Medulla oblongata (tissue), 1 donor: ENCODE data around the gene IMMP2L.
"Not testable (repeated sequence)": the region's sequence is repeated elsewhere in the genome, so short reads cannot be mapped to it uniquely, and the experiment has no call there.

ENCODE experiments used
- DNase-seq: peaks from one replicate; pipeline ENCODE4 v3.0.0-alpha.2; 2015; ENCODE audit errors: extremely low spot score

Gene IMMP2L

DNA sequence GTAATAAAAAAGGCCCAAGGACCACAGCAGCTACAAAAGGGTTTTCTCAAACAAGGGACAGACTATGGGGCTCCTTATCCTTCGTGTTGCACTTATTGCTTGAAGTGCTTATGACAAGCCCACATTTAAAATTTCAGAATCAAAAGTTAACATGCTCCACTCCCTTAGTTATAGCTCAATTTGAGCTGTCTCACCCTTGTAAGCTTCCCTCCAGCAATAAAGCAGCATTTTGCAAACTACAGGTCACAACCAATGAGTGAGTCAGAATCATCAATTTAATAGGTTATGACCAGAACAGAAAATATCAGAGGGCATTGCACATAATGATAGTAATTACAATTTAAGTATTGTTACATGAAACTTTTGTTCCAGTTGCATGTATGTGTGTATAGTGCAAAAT, 53.0 kb downstream of the IMMP2L start:
- no peak for DNase-seq

DNA sequence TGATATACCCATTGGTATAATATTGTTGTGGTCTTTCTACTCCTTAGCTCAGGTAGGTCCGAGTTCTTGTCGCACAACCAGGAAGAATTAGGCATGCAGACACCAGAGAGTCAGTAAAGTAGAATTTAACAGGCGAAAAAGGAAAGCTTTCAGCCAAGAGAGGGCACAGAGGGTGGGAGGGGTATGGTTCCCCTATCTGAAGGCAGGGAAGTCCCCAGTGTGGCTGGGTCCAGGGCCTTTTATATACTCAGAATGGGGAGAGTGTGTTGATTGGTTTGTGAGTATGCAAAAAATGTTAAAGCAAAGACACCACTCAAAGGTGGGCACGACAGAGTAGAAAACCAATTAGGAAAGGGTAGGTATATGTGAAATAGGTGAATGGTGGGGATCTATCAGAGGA, 53.9 kb downstream of the IMMP2L start:
- DNase-seq: no peak

DNA sequence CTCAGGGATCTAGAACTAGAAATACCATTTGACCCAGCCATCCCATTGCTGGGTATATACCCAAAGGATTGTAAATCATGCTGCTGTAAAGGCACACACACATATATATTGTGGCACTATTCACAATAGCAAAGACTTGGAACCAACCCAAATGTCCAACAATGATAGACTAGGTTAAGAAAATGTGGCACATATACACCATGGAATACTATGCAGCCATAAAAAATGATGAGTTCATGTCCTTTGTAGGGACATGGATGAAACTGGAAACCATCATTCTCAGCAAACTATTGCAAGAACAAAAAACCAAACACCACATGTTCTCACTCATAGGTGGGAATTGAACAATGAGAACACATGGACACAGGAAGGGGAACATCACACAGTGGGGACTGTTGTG, 56.9 kb downstream of the IMMP2L start:
- not testable (repeated sequence) for DNase-seq

DNA sequence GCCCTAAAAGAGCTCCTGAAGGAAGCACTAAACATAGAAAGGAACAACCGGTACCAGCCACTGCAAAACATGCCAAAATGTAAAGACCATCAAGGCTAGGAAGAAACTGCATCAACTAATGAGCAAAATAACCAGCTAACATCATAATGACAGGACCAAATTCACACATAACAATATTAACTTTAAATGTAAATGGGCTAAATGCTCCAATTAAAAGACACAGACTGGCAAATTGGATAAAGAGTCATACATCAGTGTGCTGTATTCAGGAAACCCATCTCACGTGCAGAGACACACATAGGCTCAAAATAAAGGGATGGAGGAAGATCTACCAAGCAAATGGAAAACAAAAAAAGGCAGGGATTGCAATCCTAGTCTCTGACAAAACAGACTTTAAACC, 60.5 kb downstream of the IMMP2L start:
- DNase-seq: not testable (repeated sequence)

GRCh38 chr7:111499027-111499426, 63.3 kb downstream of the IMMP2L start:
- peak; percentile 2 for DNase-seq

DNA sequence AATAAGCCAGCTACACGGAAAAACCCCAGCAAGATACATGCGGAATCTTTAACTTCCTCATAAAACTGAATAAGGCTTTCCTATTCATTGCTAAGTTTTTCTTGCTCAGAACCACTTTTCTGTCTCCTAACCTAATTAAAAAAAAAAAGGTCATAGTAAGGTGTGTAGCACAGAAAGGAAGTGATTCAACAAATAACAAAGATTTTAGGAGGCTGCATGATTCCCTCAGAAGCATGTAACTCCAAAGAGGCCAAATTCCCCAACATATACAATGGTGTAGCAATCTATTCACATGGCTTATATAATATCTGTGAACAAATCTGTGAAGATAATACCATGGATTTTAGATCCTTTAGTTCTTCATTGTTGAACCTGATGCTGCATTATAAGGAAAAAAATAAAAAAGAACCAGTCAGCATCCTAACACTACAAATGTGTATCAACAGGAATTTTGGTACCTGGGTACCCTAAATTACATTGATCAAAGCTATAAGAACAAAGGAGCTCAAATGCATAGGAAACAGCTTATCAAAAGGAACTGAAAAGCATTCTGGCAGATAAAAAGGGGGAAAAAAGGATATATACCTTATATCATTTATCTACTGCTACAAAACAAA, 63.8 kb downstream of the IMMP2L start:
- DNase-seq: no peak

DNA sequence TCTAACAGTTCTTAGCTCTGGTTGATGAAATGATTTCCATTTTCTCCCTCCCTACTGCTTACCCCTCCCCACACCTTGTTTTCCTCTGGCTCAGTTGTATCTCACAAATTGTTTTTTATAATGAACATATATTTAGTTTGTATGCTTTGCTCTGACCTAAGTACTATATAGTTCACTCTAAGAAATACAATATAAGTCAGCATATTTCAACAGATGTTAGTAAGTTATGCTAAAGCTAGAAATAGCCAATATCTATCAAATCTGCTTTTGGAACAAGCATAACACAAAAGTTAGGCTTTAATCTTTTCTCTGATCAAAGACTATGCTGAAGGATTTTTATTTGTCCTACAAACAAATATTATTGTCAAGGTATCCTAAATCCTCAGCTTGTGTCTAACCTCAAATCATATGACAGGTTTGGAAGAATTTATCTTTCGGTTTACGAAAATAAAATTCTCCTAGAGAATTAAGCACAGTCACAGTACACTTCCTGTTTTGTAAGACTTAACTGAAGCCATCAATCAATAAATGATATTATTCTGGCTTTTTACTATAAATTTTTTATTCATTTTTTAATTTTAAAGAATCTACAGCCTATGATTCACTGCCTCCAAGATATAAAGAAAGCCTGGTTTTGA, 67.0 kb downstream of the IMMP2L start:
- no peak for DNase-seq

DNA sequence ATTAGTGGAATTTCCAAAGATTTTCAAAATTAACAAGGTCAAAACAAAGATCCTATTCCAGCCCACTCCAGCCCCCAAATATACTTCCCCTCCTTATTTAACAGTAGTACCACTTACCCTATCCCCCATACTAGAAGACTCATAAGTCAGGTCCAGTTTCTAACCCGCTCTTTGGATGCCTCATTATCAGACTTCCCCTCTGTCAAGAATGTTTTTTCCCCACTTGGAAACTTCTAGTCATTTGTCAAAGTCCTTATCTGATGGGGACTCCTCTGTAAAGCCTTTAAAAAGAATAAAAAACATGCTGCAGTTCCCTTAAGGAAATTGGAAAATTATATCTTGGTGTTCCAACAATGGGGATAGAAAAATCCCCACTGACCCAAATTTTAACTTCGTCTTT, 70.1 kb downstream of the IMMP2L start:
- no peak for DNase-seq

GRCh38 chr7:111486472-111487142, 75.7 kb downstream of the IMMP2L start:
- DNase-seq: peak; percentile 71

DNA sequence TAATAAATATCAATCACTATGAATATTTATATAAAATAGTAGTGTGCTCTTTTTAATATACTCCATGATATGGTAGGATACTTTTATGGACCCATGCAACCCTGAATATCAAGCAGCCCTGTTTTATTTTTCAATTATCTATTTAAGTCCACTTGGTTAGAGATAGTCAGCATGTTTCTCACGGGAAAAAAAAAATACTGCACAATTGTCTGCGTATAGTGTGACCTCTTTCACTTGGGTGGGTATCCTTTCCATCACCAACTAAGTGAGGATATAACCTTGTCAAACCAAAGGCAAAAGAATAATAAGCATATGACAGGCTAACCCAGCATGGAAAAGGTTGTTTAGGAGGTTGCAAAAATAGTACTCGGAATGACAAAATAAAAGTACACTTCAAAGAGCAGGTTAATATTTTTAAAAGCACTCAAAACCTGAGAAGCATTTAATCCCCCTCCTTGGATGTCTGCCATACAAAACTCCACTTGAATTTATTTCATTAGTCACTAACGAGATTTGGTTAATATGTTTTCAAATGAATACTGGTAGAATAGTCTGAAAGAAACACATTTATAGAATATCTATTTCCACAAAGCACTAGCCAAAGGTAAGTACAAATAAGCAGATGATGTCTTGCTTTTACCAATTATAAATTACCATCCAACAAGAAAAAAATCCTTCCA, 76.5 kb downstream of the IMMP2L start:
- no peak for DNase-seq

DNA sequence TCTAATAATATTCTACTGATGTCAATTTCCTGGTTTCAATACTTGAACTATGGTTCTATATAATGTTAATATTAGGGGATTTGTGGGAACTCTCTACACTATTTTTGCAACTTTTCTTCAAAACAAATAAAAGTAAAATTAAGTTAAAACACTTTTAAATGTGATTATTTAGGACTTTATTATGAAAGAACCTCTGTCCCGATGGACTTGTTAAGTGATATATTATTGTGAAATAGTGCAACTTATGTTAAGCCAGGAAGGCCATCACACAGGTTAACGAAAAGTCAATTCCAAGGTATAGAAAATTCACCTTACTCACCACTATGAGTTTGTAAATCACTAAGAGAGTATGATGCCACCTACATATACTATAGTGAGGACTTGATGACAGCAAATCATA, 79.2 kb downstream of the IMMP2L start:
- DNase-seq: no peak

- DNase-seq: no peak
These were observed 84.6 kb downstream of the IMMP2L start for GRCh38 chr7:111477462-111478225.

GRCh38 chr7:111476586-111477293, 85.6 kb downstream of the IMMP2L start:
- no peak for DNase-seq

GRCh38 chr7:111475959-111476358, 86.3 kb downstream of the IMMP2L start:
- DNase-seq: no peak

- no peak for DNase-seq
These were observed 86.9 kb downstream of the IMMP2L start for GRCh38 chr7:111475419-111475748.

GRCh38 chr7:111474723-111475418, 87.4 kb downstream of the IMMP2L start:
- DNase-seq: no peak

DNA sequence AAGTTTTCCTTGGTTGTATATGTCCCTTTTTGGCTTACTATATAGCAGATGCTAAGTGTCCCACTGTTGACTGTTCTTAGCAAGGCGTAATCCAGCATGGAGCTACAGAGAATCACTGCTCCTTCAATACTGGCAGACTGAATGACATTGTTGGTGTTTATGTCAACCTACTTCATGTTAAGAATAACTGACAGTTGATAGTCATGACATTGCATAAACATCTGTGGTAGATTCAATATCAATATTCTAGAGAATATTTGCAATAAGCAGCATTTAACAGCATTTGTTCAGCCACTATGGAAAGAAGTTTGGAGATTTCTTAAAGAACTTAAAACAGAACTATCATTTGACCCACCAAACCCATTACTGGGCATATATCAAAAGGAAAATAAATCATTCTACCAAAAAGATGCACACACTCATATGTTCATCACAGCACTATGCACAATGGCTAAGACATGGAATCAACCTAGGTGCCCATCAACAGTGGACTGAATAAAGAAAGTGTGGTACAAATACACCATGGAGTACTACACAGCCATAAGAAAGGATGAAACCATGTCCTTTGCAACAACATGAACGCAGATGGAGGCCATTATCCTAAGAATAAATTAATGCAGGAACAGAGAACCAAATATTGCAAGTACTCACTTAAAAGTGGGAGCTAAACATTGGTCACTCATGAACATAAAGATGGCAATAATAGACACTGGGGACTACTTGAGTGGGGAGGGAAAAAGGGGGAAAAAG, 88.7 kb downstream of the IMMP2L start:
- DNase-seq: no peak

DNA sequence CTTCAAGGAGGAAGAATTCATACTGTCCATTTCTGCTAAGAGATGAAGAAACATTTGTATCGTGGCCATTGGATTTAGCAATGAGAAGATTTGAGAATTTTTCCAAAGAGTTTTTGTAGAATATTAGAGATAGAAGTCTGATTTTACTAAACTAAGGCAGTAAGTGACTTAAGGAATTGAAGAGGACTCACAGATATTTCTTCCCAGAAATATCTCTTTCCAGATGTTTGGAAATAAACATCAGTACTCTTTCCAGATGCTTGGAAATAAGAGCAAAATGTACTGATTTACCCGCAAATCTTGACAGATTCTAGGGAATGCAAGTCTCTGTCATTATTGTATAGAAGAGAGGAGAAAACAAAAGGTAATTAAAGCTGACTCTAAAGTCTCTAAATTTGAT, 91.3 kb downstream of the IMMP2L start:
- no peak for DNase-seq

DNA sequence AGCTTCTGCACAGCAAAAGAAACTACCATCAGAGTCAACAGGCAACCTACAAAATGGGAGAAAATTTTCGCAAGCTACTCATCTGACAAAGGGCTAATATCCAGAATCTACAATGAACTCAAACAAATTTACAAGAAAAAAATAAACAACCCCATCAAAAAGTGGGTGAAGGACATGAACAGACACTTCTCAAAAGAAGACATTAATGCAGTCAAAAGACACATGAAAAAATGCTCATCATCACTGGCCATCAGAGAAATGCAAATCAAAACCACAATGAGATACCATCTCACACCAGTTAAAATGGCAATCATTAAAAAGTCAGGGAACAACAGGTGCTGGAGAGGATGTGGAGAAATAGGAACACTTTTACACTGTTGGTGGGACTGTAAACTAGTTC, 92.4 kb downstream of the IMMP2L start:
- DNase-seq: not testable (repeated sequence)

DNA sequence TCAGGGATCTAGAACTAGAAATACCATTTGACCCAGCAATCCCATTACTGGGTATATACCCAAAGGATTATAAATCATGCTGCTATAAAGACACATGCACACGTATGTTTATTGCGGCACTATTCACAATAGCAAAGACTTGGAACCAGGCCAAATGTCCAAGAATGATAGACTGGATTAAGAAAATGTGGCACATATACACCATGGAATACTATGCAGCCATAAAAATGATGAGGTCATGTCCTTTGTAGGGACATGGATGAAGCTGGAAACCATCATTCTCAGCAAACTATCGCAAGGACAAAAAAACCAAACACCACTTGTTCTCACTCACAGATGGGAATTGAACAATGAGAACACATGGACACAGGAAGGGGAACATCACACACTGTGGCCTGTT, 96.5 kb downstream of the IMMP2L start:
- DNase-seq: not testable (repeated sequence)
